ENCODE measurements around the gene PDLIM5.

DNA sequence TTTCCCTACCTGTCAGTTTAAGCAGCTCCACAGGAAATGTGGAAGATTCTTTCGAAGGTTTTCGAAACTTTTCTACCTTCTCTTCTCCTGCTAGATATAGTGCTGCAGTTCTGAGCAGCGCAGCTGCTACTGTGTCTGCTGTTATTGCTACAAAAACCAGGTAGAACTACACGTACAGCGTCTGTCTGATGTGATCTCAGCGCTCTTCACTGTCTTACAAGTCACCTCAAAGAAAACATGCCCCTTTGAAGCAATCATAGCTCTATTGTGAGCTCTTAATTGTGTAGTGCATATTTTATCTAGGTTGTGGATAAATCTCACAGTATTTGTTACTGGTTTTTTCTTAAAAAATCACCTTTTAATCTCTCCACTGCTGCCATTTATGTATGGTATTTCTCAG lies 158.4 kb downstream of the PDLIM5 start:
- TF ChIP-seq POLR2A (IDR thresholded peaks at IDR 0.05; ENCODE audit: low read depth, low read length) (no peak), TAF1 (IDR thresholded peaks at IDR 0.05; ENCODE audit: borderline replicate concordance, low read depth, low read length) (no peak), POLR2AphosphoS5 (IDR thresholded peaks at IDR 0.05; ENCODE audit: low read depth, low read length) (no peak)

All from GM12892 (cell line).